Kasumi-1 (cell line): ENCODE data around the gene CDK5R1.
"Not testable (repeated sequence)": the region's sequence is repeated elsewhere in the genome, so short reads cannot be mapped to it uniquely, and the experiment has no call there.

ENCODE experiments used
- DNase-seq, 2 experiments: peaks; one replicate each; lab custom pipeline; 2025; lab: John Stamatoyannopoulos, UW

Gene CDK5R1

DNA sequence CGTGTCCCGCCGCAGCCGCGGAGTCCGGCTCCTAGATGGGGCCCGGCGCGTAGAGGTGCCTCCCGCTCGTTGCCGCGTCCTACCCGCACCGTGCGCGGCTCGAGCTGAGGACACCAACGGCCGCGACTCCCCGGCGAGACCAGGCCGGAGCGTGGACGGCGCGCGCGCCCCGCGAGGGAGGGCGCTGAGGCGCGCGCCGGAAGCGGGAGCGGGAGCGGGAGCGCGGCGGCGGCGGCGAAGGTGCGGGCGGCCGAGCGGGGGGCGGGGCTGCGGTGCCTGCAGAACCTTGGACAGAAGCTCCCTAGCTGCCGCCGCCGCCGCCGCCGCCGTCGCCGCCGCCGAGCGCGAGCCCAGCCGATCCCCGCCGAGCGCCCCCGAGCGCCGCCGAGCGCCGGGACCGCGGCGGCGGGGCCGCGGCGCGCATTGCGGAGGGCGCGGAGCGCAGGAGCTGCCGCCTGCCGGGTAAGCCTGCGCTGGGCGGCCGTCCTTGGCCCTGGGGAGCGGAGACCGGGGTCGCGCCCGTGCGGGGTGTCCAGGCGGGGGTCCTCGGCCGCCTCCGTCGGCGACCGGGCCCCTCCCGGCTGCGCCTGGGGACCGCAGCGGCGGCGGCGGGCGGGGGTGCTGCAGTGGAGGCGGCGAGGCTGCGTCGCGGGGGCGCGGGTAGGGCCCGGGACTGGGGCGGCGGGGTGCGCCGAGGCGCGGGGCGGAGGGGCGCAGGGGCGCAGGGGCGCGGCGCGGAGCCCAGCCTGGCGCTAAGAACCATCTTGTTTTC is at the start of gene CDK5R1:
Gene CDK5R1 (plus strand): TSS at position 293 of the 772 bp plus-strand sequence. CDS start 628 bp downstream, outside the sequence.
- DNase-seq = peak; percentile 38 to 51

DNA sequence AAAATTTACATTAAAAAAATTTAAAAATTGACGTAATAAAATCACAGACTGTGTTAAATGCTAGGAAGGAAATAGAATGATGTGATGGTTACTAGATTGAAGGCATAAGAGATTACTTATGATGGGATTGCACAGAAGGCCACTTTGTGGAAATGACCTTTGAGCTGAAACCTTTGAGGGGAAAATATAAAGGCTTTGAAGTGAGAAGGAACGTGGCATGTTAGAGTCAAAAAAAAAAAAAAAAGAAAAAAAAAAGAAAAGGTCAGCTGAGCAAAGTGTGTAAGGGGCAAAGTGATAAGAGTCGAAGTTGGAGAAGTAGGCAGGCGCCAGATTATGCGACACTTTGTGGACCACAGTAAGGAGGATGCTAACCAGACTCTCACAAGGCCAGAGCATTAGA is 46.1 kb upstream of the CDK5R1 start:
- no peak for DNase-seq

DNA sequence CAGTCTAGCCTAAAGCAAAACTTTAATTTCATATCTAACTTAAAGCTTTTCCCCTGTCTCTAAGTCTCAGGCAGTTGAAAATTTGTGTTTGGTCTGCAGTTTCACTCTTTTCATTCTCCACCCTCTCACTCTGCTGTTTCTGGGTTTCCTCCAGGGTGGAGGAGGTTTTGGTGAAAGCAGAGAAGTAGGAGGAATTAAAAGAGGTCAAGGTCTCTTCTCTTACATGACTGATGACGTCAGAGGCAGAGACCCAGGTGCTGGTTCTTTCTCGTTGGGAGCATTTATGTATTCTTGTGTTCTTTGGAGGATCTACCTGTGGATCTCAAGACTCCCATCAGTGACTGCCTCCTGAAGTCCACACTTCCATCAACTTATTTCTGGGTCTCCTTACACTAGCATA is 44.9 kb upstream of the CDK5R1 start:
- no peak for DNase-seq

DNA sequence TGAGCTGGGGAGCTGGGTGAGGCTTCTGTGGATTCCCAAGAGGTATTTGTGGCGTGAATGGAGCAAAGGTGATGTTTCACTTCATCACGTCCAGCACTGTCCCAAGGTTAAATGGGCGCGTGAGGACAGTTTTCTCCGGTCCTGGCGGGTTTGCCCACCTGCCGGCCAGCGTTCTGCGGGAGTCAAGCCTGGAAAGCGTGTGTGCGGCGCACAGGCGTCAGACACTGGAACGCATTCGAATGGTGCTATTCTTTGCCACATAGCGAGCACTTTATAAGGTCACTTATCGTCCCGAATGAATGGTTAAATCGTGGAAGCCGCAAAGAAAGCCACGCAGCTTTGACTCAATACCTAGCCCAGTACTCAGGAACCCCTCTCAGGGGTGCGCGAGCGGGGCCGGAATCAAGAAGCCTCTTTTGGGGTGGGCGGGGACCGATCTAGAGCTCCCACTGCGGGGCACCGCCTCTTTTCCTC is 42.9 kb upstream of the CDK5R1 start:
- DNase-seq = no peak

DNA sequence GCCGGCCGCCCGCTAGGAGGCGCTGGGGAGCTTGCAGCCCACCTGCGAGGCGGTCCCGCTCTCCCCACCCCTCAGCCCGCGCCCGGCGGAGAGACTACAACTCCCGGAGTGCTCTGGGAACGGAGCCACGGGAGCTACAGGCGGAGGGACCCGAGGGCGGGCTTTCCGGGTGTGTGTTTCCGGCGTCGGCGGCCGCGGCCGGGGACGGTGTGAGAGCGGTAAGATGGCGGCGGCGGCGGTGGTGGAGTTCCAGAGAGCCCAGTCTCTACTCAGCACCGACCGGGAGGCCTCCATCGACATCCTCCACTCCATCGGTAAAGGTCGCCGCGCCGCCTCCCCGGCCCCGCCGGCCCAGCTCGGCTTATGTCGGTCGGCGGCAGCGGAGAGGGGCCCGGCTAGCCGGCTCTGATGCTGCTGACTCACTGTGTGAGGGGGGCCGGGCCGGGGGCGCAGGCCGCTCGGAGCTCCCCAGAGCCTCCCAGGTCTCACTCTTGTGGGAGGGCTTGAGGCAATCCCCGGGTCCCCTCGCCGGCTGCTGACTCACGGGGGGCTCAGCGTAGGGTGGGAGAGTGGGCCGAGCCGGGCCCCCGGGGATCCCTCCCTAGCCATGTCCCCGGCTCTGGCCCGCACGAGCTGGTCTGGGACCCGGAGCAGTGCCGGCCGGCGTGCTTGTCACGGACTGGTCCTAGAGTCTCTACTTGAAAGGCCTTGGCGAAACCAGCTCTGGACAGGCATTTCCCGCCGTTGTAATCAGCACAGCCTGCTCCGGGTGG is 42.3 kb upstream of the CDK5R1 start, which contains the start of gene PSMD11:
Gene PSMD11 (plus strand): TSS at position 210 of the 773 bp plus-strand sequence. CDS start 14 bp downstream, at position 224.
- DNase-seq = peak; percentile 93

DNA sequence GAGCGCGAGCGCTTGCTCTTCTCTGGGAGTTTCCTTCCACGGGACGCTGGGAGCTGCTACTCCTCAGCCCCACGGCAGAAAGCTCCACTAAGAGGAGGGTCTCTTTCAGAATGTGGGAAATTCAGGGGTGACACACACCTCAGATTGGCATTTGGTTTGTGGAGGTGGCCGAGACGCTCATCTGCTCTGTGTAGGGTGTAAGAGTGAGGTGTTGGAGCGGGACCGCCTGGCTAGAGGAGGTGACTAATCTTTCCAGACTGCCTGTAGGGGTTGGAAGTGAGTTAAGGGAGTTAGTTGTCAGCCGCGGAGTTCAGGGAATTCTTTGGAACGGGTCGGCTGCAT is 41.7 kb upstream of the CDK5R1 start:
- DNase-seq = peak; percentile 20 to 61

DNA sequence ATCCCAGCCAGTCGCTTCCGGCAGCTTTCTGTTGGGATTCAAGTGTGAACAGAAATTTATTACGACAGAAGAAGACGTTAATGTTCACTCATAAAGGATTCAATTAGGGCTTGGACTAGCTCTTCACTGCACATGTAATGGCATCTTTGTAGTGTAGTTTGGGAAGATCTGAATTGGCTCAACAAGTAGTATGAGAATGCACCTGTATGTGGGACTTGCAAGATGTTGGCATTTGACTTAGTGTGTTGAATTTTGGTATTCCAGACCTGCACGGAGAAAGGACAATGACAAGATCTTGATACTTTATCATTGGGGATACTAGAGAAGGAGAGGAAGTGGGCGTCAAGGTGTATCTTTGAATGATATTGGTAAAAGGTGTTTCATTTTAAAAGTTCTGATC is 41.3 kb upstream of the CDK5R1 start:
- DNase-seq = no peak

DNA sequence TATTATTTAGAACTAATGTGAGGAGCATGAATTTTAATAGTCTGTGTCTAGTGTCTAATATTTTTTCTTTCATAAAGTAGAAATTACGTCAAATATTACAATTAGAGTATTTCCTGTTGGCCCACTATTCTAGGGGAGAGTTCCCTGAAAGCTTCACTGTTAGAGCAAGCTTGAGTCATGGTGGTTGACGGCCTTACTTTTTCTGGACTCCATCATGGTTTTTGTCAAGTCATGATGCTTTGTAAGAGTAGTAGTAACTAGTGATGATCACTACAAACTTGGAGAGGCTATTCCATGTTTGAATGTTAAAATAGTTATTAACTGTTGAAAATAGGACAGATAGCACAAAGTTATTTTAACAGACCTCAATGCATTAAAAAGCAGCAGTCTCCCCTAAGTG is 40.8 kb upstream of the CDK5R1 start:
- DNase-seq = no peak

DNA sequence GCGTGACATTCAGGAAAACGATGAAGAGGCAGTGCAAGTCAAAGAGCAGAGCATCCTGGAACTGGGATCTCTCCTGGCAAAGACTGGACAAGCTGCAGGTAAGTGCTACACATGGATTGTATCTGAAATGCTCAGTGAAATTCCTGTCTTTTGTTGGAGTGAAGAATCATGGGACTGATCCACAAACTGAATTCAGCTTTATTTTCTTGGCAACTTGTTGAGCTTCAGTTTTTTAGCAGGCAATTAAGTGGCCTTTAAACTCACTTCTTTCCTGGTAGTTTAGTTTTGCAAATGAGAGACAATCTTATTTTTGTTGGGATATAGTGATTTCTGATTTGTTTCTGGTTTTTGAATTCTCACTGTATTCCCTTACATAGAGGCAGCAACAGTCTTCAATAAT is 39.8 kb upstream of the CDK5R1 start:
- DNase-seq = no peak

DNA sequence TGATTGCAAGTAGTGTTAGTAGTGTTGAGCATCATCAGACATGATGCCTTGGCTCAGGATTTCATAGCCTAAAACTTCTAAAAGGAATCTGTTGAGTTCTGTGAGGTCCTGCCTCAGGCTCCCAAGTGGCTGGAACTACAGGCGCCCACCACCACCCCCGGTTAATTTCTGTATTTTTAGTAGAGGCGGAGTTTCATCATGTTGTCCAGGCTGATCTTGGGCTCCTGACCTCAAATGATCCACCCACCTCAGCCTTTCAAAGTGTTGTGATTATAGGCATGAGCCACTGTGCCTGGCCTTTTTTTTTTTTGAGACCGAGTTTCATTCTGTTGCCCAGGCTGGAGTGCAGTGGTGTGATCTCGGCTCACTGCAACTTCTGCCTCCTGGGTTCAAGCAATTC is 36.8 kb upstream of the CDK5R1 start:
- no peak for DNase-seq

DNA sequence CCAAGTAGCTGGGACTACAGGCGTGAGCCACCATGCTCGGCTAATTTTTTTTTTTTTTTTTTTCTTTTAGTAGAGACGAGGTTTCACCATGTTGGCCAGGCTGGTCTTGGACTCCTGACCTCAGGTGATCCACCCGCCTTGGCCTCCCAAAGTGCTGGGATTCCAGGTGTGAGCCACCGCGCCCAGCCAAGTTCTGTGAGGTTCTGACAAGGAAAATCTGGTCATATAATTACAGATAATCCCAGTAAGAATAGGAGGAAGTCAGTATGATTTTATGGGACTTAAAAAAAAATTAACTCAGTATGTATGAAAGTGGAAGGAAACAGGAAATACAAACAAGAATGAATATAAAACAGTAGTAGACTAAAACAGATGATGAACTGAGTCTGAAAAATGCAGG is 36.4 kb upstream of the CDK5R1 start:
- not testable (repeated sequence) for DNase-seq

DNA sequence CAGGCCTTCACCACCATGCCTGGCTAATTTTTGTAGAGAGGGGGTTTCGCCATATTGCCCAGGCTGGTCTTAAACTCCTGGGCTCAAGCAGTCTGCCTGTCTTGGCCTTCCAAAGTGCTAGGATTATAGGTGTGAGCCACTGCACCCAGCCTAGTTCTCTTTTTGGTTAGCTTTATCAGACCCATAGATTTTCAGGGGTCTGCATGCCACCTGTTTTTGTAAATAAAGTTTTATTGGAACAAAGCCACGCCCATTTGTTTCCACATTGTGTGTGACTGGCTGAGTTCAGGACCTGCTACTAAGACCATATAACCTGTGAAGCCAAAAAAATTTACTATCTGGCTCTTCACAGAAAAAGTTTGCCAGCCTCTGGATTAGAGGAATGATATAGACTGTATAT is 34.9 kb upstream of the CDK5R1 start:
- no peak for DNase-seq

DNA sequence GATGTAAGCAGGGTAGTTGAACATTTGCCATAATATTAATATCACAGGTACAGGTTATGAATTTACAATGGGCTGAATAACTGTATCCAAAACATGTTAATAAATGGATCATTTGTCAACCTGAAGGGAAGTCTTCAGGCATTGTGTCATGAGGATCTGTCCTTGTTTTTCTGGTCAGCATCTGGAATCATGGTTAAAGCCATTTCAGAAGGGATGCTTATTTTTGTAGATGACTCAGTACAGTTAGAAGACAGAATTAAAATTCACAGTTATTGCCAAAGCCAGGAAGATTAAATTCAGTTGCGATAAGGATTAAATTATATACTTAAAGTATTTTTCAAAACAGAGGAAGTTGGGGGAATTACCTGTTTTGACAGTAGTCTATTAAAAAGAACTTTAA is 34.5 kb upstream of the CDK5R1 start:
- no peak for DNase-seq

DNA sequence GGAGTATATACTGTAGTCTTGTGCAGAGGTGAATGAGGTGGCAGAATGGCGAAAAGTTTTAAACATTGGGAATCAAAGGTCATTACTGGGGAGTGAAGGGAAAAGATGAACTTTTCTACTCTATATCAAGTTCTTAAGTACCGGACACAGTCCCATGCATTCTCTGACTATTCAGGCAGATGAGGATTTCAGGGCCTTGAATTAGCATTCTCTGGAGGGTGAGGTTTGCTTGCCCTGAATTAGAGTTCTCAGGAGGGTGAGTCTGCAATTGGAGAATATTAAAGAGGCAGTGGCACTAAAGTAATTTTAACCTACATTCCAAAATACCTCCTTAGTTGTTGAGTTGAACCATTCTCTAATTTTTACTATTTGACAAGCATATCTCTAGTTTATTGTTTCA is 33.4 kb upstream of the CDK5R1 start:
- no peak for DNase-seq

DNA sequence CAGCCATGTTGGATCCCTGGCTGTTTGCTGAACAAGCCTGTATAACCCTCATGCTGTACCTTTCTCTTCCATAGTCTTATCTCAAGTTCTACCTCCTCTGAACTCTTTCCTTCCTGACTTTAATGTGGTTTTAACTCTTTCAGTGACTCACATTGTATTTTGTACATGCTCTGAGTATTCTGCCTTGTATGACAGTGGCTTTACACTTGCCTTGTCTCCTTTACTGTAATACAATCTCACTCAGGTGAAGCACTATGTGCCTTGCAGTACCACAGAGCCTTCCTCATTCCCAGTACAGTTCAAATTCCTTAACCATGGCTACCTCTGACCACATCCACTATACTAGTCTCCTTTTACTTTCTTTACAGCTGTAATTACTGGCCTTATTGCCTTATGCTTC is 28.4 kb upstream of the CDK5R1 start:
- DNase-seq = no peak

DNA sequence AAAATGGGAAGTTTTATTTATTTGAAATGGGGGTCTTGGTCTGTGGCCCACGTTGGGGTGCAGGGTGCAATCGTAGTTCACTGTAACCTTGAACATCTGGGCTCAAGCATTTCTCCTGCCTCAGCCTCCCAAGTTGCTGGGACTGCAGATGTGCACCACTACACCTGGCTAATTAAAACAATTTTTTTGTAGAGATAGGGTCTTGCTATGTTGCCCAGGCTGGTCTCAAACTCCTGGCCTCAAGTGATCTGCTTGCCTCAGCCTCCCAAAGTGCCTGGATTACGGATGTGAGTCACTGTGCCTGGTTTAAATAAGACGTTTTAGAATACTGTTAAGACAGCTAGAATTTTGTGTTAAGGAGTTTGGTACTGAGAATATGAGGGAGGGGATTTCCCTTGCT is 26.7 kb upstream of the CDK5R1 start:
- no peak for DNase-seq

DNA sequence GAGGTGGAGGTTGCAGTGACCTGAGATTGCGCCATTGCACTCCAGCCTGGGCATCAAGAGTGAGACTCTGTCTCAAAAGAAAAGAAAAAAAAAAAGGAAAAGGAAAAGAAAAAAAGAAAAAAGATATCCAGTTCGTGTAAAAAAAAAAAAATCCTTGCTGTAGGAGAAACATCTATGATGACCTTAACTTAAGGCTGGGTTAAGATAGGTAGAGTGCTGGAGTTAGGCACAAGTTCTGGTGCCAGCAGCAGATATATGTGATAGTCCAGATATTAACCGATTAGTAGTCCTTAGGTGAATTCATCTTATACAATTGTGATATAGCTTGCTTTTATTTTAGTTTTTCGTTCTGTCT is 25.3 kb upstream of the CDK5R1 start:
- no peak for DNase-seq

DNA sequence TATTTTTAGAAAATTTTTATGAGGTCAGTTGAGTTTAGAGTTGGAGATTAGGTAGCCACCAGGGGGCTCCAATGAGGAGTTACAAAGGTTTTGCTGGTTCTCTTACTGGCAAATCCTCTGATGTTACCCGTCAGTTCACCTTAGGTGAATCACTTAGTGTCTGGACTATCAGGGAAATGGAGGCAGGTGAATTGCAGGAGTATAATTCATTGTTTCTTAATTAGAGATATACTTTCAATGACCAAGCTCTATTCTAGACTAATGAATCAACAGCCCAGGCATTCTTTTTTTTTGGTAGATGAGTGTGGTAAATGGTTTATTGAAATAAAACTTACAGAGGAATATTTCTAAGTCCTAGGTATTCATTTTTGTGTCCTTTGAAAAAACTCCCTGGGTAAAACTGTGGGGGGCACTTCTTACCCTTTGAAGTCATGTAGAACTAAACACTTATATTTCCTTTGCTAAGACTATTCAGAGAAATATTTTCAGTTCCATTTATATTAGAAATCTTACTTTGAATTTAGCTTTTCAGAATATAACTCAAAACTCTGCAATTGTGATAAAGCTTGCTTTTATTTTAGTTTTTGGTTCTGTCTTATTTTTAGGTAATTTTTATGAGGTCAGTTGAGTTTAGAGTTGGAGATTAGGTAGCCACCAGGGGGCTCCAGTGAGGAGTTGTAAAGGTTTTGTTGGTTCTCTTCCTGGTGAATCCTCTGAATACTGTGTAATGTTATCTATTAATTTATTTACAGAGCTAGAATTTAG is 24.8 kb upstream of the CDK5R1 start:
- peak; percentile 62 to 83 for DNase-seq

DNA sequence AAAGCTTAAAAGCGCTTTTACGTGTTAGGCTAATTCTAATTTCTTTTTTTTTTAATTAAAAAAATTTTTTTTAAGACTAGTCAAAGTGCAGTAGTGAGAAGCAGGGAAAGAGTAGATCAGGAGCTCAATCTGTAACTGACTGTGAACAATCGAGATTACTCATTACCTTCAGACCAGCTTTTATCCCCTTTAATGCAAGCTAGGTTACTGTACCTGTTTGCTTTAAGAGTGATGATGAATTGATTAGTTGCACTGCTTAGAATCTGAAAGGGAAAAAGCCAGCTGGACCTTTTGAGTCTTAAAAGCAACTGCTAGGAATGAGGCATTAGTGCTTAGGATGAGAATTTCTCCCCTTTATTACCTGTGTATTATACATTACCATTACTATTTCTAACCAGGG is 23.5 kb upstream of the CDK5R1 start:
- no peak for DNase-seq

DNA sequence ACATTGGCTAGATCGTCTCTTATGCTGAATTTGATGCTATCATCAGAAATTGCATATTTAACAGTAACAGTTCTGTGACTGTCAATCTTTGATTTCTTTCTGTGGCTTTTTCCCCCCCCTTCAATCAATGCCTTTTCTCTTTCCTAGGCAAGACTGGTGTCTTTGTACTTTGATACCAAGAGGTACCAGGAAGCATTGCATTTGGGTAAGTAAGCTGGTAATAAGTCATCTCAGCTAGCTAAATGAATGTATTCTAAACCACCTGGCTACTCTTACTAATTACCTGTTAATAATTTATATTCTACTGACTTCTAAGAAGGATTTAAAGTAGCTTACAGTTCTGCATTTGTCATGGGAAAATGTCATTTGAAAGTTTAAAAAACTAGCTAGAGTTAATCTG is 22.4 kb upstream of the CDK5R1 start:
- DNase-seq = no peak

DNA sequence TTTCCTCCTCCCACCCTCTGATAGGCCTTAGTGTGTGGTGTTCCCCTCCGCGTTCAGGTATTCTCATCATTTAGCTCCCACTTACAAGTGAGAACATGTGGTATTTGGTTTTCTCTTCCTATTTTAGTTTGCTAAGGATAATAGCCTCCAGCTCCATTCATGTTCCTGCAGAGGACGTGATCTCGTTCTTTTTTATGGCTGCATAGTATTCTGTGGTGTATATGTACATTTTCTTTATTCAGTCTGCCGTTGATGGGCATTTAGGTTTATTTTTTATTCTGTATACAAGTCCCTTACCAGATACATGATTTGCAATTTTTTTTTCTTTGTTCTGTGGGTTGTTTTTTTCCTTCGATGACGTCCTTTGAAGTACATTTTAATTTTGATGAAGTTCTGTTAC is 18.8 kb upstream of the CDK5R1 start:
- no peak for DNase-seq

DNA sequence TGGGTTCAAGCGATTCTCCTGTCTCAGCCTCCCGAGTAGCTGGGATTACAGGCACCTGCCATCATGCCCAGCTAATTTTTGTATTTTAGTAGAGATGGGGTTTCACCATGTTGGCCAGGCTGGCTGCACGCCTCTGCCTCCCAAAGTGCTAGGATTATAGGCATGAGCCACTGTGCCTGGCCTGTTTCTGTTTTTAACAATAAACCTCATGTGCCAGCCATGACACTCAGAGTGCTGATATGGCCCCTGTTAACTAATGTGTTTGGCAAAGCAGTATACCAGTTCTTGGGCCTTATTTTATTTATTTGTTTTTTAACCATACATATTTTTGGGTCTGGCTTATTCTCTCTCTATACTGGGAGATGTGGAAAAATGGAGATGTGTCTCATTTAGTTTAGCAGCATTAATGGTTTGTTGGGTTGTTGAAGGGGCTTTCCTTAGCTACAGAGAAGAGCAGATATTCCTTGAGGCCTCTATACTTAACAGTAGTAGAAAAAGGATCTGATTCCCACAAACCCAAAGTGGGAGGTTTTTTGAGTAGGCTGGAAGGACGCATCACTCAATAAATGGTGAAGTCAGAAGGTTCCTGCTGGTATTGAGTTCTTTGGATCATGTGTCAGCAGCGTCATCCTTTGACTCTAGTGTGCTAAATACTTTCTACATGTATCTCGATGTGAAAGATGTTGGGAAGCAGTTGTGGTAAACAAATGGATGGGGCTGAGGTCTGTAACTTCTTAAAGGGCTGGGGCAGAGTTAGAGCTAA is 16.2 kb upstream of the CDK5R1 start:
- no peak for DNase-seq
